Measurements from ENCODE around the gene ASCC3.

DNA sequence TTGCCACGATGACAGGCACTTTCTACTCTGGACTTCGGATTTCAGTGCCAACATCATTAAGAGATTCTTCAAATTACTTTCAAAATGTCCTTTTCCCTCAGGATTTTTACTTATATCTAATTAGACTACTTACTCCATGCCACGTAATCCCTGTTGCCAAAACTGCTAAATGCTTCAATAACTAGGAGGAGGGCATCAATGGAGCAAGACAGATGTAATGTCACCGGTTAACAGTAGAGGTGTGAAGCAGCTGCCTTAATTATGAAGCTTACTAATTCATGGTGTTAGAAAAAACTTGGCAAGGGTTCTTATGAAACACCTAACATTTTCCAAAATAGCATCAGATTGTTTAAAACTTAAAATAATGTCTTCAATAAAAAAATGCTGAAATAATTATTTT, 305.2 kb downstream of the ASCC3 start:
- no peak for TF ChIP-seq FOXM1 (IDR thresholded peaks at IDR 0.05; ENCODE audit: borderline replicate concordance, low read depth)
- no peak for TF ChIP-seq TCF12 (IDR thresholded peaks at IDR 0.05; ENCODE audit: low read depth)
- TF ChIP-seq, protein P1, sequence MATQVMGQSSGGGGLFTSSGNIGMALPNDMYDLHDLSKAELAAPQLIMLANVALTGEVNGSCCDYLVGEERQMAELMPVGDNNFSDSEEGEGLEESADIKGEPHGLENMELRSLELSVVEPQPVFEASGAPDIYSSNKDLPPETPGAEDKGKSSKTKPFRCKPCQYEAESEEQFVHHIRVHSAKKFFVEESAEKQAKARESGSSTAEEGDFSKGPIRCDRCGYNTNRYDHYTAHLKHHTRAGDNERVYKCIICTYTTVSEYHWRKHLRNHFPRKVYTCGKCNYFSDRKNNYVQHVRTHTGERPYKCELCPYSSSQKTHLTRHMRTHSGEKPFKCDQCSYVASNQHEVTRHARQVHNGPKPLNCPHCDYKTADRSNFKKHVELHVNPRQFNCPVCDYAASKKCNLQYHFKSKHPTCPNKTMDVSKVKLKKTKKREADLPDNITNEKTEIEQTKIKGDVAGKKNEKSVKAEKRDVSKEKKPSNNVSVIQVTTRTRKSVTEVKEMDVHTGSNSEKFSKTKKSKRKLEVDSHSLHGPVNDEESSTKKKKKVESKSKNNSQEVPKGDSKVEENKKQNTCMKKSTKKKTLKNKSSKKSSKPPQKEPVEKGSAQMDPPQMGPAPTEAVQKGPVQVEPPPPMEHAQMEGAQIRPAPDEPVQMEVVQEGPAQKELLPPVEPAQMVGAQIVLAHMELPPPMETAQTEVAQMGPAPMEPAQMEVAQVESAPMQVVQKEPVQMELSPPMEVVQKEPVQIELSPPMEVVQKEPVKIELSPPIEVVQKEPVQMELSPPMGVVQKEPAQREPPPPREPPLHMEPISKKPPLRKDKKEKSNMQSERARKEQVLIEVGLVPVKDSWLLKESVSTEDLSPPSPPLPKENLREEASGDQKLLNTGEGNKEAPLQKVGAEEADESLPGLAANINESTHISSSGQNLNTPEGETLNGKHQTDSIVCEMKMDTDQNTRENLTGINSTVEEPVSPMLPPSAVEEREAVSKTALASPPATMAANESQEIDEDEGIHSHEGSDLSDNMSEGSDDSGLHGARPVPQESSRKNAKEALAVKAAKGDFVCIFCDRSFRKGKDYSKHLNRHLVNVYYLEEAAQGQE (IDR thresholded peaks at IDR 0.05; ENCODE audit: low read depth): no peak
- TF ChIP-seq CREB1 (IDR thresholded peaks at IDR 0.05; ENCODE audit: low read depth): no peak
- TF ChIP-seq, protein P2, sequence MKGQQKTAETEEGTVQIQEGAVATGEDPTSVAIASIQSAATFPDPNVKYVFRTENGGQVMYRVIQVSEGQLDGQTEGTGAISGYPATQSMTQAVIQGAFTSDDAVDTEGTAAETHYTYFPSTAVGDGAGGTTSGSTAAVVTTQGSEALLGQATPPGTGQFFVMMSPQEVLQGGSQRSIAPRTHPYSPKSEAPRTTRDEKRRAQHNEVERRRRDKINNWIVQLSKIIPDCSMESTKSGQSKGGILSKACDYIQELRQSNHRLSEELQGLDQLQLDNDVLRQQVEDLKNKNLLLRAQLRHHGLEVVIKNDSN (IDR thresholded peaks at IDR 0.05): no peak
- TF ChIP-seq EGR1 (IDR thresholded peaks at IDR 0.05): no peak
- no peak for TF ChIP-seq EP300 (IDR thresholded peaks at IDR 0.05; ENCODE audit: borderline replicate concordance)
